ENCODE results near the gene SFRP2.

DNA sequence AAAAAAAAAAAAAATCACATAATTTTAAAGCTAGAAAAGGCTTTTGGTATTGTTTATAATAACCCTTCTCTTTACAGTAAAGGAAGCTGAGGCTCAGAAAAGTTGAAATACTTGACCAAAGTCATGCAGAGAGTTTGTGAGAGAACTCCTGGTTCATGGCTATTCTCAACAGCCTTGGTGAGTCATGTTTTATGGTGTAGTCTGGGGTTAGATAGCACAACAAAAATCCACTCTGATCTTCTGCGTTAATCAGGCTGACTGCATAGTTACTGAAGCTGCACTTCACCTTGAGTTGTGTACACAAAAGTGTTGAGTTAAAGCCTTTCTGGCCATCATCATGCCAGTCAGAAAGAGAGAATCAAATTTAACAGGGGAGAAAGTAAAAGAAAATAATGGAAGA is 19.3 kb upstream of the SFRP2 start:
- TF ChIP-seq, protein P1, sequence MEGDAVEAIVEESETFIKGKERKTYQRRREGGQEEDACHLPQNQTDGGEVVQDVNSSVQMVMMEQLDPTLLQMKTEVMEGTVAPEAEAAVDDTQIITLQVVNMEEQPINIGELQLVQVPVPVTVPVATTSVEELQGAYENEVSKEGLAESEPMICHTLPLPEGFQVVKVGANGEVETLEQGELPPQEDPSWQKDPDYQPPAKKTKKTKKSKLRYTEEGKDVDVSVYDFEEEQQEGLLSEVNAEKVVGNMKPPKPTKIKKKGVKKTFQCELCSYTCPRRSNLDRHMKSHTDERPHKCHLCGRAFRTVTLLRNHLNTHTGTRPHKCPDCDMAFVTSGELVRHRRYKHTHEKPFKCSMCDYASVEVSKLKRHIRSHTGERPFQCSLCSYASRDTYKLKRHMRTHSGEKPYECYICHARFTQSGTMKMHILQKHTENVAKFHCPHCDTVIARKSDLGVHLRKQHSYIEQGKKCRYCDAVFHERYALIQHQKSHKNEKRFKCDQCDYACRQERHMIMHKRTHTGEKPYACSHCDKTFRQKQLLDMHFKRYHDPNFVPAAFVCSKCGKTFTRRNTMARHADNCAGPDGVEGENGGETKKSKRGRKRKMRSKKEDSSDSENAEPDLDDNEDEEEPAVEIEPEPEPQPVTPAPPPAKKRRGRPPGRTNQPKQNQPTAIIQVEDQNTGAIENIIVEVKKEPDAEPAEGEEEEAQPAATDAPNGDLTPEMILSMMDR (IDR thresholded peaks at IDR 0.05), result no peak
- no peak for TF ChIP-seq EZH2 (IDR thresholded peaks at IDR 0.05; ENCODE audit: borderline replicate concordance, insufficient read depth, low read depth, low read length, poor library complexity, severe bottlenecking)
